AG04450 (cell line): ENCODE measurements around the gene SH3TC1. TPM values are rescaled to one million over a fixed set of nuclear protein-coding genes. Genes with fewer than 3 reads are reported as not detected.

Experiments
- CTCF ChIA-PET: fragments of 300-600, 350-600 bp; formaldehyde crosslinking; extraction: SDS; loops from one replicate; lab custom pipeline; 2022; ENCODE audit warnings: antibody characterized with exemption, inconsistent platforms; lab: Charles Lee
- POLR2A ChIA-PET: fragments of 350-600 bp; formaldehyde crosslinking; extraction: SDS; loops from one replicate; lab custom pipeline; 2021; ENCODE audit warnings: antibody characterized with exemption, inconsistent platforms; lab: Yijun Ruan, JAX
- DNase-seq: peaks from one replicate; pipeline ENCODE4 v3.0.0-alpha.2; 2011; ENCODE audit warnings: low read depth, low spot score
- H3K27ac ChIP-seq: one replicate; pipeline ENCODE4 v1.5.1; 2012; ENCODE audit warnings: low read depth, low read length, control low read depth
- H3K27me3 ChIP-seq: one replicate; pipeline ENCODE4 v1.6.0; 2012; ENCODE audit warnings: low read length; ENCODE audit not compliant: control insufficient read depth, insufficient read depth
- H3K4me3 ChIP-seq: 2 replicates; pipeline ENCODE4 v1.5.1; 2011; ENCODE audit warnings: mild to moderate bottlenecking, low read depth, low read length, control low read depth
- H3K9me3 ChIP-seq: 2 replicates; pipeline ENCODE4 v1.5.1; 2012; ENCODE audit warnings: low read length; ENCODE audit not compliant: control insufficient read depth, insufficient read depth
- CTCF ChIP-seq: IDR thresholded peaks from 2 replicates; pipeline ENCODE4 v1.5.1; 2011; ENCODE audit warnings: low read depth, low read length, control low read depth, inconsistent platforms
- polyA plus RNA-seq: library from polyadenylated mRNA; depleted of rRNA; stranded (reverse); fragments of >200 nt; gene quantifications from 2 replicates; pipeline ENCODE4 v1.2.3, GENCODE V29; 2011

SH3TC1 gene
- polyA plus RNA-seq, 1 experiment, result 0.98 TPM

- Histone ChIP-seq H3K9me3 (no peaks in the 10 kb centered on the region; the same call in 1 of the 2 replicates), H3K4me3 (no peak overlapping the region), H3K27ac (no peak overlapping the region), H3K27me3 (no peaks in the 10 kb centered on the region)
- ChIA-PET CTCF (interaction anchor here (3.9 kb wide), 1 partner anchor 60 kb away, joined by 29 read pairs; no protein-coding TSS in a partner anchor), POLR2A (no interaction called here)
- no peak for TF ChIP-seq CTCF
- no peak for DNase-seq
Observed at GRCh38 chr4:8236106-8236919, 37.2 kb downstream of the SH3TC1 start.

- H3K27ac ChIP-seq, result no peak overlapping the region
- H3K27me3 ChIP-seq, result no peaks in the 10 kb centered on the region
- CTCF ChIA-PET, result interaction anchor here (1.9 to 3.9 kb wide), 2 partner anchors 60 to 166 kb away, joined by 7 to 29 read pairs; no protein-coding TSS in a partner anchor
- no peak for DNase-seq
- no peak for TF ChIP-seq CTCF
- H3K9me3 ChIP-seq, result no peaks in the 10 kb centered on the region; the same call in 1 of the 2 replicates
- no peak overlapping the region for H3K4me3 ChIP-seq
- POLR2A ChIA-PET, result no interaction called here
Observed at GRCh38 chr4:8236920-8237195, 37.8 kb downstream of the SH3TC1 start.

GRCh38 chr4:8237256-8237989 is 38.3 kb downstream of the SH3TC1 start:
- TF ChIP-seq CTCF, result no peak
- Histone ChIP-seq H3K27me3 (no peaks in the 10 kb centered on the region), H3K27ac (no peak overlapping the region), H3K4me3 (no peak overlapping the region), H3K9me3 (no peaks in the 10 kb centered on the region; the same call in 1 of the 2 replicates)
- ChIA-PET POLR2A (no interaction called here), CTCF (interaction anchor here (0.9 to 3.9 kb wide), 4 partner anchors 9 to 178 kb away, joined by 3 to 29 read pairs (median 5); no protein-coding TSS in a partner anchor)
- DNase-seq, result no peak

- no peaks in the 10 kb centered on the region for H3K27me3 ChIP-seq
- no peak for DNase-seq
- no peak overlapping the region for H3K27ac ChIP-seq
- no peaks in the 10 kb centered on the region; the same call in 1 of the 2 replicates for H3K9me3 ChIP-seq
- CTCF ChIA-PET, result interaction anchor here (0.6 to 3.9 kb wide), 5 partner anchors 9 to 177 kb away, joined by 3 to 29 read pairs (median 5); no protein-coding TSS in a partner anchor
- no peak for TF ChIP-seq CTCF
- POLR2A ChIA-PET, result no interaction called here
- no peak overlapping the region for H3K4me3 ChIP-seq
Observed at GRCh38 chr4:8238036-8238511, 39.0 kb downstream of the SH3TC1 start.
